H1 (cell line): ENCODE results near the gene MEIS3. TPM values are rescaled to one million over a fixed set of nuclear protein-coding genes. Genes with fewer than 3 reads are reported as not detected.

Source experiments
- KDM1A ChIP-seq: fragments of 200-600, 300-600 bp; sonication (generic); IDR thresholded peaks from 2 replicates; pipeline ENCODE4 v1.7.1; 2016; ENCODE audit warnings: mild to moderate bottlenecking, low read length, borderline replicate concordance
- polyA plus RNA-seq, 7 experiments: library from polyadenylated mRNA; depleted of rRNA in 3 of 7; stranded (reverse) in 5 of 7; unstranded in 2 of 7; fragments of >200 nt in 5 of 7; fragments of 200-250 nt in 2 of 7; gene quantifications; 1 replicate in 5 of 7; 2 replicates in 1 of 7; 4 replicates in 1 of 7; pipeline versions ENCODE4 v1.2.1 to v1.2.3, GENCODE V29; 2011 to 2013; ENCODE audit warnings: missing spikeins in 2 of 7, mixed read lengths in 2 of 7
- total RNA-seq: library from RNA; stranded (reverse); fragmentation: NEBNext Ultra II Directional; extraction: Animal tissue kit (Norgen Biotek cat#: 25700); gene quantifications from 2 replicates; pipeline ENCODE4 v1.2.1, GENCODE V29; 2021

Gene MEIS3
- total and polyA plus RNA-seq, 2 of the 8 experiments (the other 6 are each of a cell fraction or from before 2014, with no cell fraction given): 24.5 to 28.2 TPM

GRCh38 chr19:47407417-47407774 is 11.9 kb downstream of the MEIS3 start (continued):
- TF ChIP-seq KDM1A: no peak
